AG09309 (cell line): Measurements from ENCODE around the gene CSNK1A1.

Experiments used
- DNase-seq: peaks from one replicate; pipeline ENCODE4 v3.0.0-alpha.2; 2010; ENCODE audit warnings: low read depth
- H3K4me3 ChIP-seq: 2 replicates; pipeline ENCODE4 v1.5.1; 2011; ENCODE audit warnings: mild to moderate bottlenecking, low read depth, low read length, moderate library complexity; ENCODE audit not compliant: control insufficient read depth
- TF ChIP-seq, protein P1 (sequence below): IDR thresholded peaks from 2 replicates; pipeline ENCODE4 v1.5.1; 2011; ENCODE audit warnings: mild to moderate bottlenecking, low read depth, low read length, inconsistent platforms; ENCODE audit not compliant: insufficient read depth, control insufficient read depth; ENCODE audit errors: missing control alignments

The CSNK1A1 gene

GRCh38 chr5:149581931-149582768 lies 30.9 kb upstream of the CSNK1A1 start:
- H3K4me3 ChIP-seq, result no peak overlapping the region
- no peak for DNase-seq
- TF ChIP-seq, protein P1, sequence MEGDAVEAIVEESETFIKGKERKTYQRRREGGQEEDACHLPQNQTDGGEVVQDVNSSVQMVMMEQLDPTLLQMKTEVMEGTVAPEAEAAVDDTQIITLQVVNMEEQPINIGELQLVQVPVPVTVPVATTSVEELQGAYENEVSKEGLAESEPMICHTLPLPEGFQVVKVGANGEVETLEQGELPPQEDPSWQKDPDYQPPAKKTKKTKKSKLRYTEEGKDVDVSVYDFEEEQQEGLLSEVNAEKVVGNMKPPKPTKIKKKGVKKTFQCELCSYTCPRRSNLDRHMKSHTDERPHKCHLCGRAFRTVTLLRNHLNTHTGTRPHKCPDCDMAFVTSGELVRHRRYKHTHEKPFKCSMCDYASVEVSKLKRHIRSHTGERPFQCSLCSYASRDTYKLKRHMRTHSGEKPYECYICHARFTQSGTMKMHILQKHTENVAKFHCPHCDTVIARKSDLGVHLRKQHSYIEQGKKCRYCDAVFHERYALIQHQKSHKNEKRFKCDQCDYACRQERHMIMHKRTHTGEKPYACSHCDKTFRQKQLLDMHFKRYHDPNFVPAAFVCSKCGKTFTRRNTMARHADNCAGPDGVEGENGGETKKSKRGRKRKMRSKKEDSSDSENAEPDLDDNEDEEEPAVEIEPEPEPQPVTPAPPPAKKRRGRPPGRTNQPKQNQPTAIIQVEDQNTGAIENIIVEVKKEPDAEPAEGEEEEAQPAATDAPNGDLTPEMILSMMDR, result no peak

DNA sequence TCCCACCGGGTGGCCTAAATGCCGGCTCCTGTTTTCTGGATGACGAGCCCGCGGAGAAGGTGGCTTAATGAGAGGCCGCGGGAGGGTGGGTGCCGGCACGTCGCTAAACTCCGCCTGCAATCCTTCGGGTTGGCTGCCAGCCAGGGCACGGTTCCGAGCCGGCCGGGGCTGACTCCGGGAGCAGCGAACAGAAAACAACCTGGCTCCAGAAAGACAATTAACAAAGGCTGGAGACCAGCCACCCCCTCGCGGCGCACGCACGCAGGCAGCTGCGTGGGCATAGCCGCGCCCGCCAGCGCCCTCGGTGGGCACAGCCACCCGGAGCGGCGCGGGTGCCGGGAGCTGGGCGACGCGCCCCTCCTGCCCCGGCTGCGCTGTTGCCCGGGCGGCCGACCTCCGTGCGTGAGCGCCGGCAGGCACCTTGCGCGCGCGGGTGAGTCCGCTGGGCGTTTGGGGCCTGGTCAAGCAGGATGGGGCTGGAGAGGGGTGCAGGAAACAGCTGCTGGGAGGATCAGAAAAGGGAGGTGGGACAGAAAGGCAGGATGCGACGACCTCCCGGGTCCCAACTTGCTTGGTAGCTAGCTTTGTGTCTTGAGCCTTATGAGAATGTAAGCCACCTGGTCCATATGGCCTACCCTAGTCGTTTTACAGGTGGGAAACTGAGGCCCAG lies 30.1 kb upstream of the CSNK1A1 start, which contains the start of gene ARHGEF37:
Gene ARHGEF37 (plus strand): TSS at position 307 of the 670 bp plus-strand sequence. CDS start 16,272 bp downstream, outside the sequence.
- TF ChIP-seq, protein P1, result no peak
- peak within 1 kb of the TSS; percentile 48 for H3K4me3 ChIP-seq
- DNase-seq, result no peak

GRCh38 chr5:149580808-149581191 lies 29.6 kb upstream of the CSNK1A1 start:
- peak overlapping the region; percentile 48 for H3K4me3 ChIP-seq
- DNase-seq, result no peak
- TF ChIP-seq, protein P1, result no peak

DNA sequence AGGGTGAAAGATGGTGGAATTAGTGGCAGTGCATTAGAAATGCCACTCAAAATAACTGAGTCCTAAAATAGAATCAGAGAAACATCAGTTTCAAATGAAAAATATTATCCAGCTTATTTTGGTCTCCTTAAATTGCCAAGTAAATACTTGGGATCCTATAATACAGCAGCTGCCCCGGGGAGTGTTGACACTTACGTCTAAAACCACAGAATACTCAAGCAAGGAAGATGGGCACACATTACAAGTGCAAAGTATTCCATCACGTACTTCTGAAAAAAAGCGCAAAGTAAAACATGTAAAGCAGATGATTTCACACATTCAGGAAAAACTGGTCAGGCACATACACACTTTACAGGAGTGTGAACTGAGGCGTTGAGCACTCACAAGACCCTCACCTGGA lies 27.7 kb upstream of the CSNK1A1 start:
- TF ChIP-seq, protein P1, result no peak
- DNase-seq, result no peak
- no peak overlapping the region for H3K4me3 ChIP-seq

GRCh38 chr5:149576021-149576420 lies 24.8 kb upstream of the CSNK1A1 start:
- DNase-seq, result no peak
- TF ChIP-seq, protein P1, result no peak
- H3K4me3 ChIP-seq, result no peak overlapping the region

- TF ChIP-seq, protein P1, result no peak
- no peak overlapping the region for H3K4me3 ChIP-seq
- no peak for DNase-seq
Measured at GRCh38 chr5:149575131-149575530, 23.9 kb upstream of the CSNK1A1 start.
